DOHH2 (cell line): Measurements from ENCODE around the gene VWC2.

ENCODE experiments used
- CTCF ChIP-seq: fragments of 200-600 bp; sonication (generic); IDR thresholded peaks from one replicate; pipeline ENCODE4 v1.5.1; 2014; ENCODE audit warnings: antibody characterized with exemption, mild to moderate bottlenecking, low read depth, low read length; ENCODE audit not compliant: poor library complexity, severe bottlenecking
- EZH2phosphoT487 ChIP-seq: fragments of 200-600 bp; sonication (generic); IDR thresholded peaks from 2 replicates; pipeline ENCODE4 v1.6.1; 2017; ENCODE audit warnings: borderline replicate concordance, mild to moderate bottlenecking, antibody characterized with exemption, low read length, moderate library complexity, mixed read lengths

GRCh38 chr7:49775065-49775948, 1.9 kb downstream of the VWC2 start:
- TF ChIP-seq EZH2phosphoT487 (no peak), CTCF (no peak)
